Upper lobe of left lung (tissue), 4 donors: ENCODE data around the gene SUSD5.

Experiments
- POLR2A ChIP-seq, 4 donors: fragments of 450-650 bp; IDR thresholded peaks; one replicate each; pipeline ENCODE4 v1.5.1; 2016 to 2017; ENCODE audit warnings: antibody characterized with exemption in 4 of 4, mild to moderate bottlenecking in 2 of 4
- POLR2AphosphoS5 ChIP-seq, 2 donors: sonication (generic); formaldehyde crosslinking; IDR thresholded peaks; one replicate each; pipeline ENCODE4 v1.5.1; 2017; ENCODE audit warnings: antibody characterized with exemption in 2 of 2

DNA sequence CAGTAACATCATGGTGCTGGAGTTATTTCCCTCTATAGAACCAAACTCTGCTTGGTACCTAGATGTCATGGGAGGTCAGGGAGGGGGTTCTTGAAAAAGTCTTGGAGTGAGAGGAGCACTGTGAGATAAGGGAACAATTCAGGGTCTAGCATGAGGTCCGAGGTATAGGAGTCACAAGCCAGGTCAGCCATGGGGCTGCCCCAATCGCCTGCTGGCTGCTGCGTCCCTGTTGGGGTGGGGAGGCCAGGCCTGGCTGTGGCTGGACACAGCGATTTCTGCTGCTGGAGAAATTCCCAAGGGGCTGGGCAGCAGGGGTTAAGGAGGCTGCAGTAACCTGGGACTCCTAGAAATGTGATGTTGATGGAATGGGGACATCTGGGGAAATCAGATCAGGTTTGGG is 44.9 kb downstream of the SUSD5 start:
- TF ChIP-seq POLR2A (IDR thresholded peaks at IDR 0.05) (no peak), POLR2AphosphoS5 (IDR thresholded peaks at IDR 0.05) (no peak)
